ENCODE data around the gene MMP14. TPM values are rescaled to one million over a fixed set of nuclear protein-coding genes. Genes with fewer than 3 reads are reported as not detected.

Gene MMP14
- total and polyA plus RNA-seq, 2 of the 13 experiments (the other 11 are each of a cell fraction or from before 2014, with no cell fraction given), result 5.2 to 9.8 TPM

DNA sequence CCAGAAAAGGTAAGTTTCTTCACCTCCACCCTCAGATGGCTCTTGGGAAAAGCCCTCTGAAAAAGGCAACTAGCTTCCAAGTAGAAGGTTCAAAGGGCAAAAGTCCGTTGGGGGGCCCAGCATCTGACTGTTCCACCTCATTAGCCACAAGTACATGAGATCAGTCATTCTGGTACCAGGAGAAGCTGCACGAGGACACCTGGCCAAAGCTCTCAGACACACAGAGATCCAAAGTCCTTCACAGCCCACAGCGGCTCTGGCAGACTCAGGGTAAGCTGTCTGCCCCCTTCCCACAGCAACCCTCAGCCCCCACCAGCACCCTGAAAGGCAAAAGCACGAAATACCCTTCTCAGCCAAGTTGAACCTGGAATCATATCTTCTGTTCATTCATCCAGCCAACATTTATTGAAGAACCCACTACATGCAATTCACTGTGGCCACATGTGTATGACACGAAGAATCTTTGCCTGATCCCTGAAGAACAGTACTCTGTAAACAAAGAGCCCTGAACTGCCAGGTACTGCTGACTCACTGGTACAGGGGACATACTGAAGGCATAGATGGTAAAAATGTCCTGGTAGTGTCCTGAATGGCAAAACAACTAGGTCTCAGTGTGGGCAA is 40.2 kb upstream of the MMP14 start (continued):
- no peak for TF ChIP-seq ZNF646 (CRISPR knock-in tag; IDR thresholded peaks at IDR 0.05)
- no peak for TF ChIP-seq HDAC1 (CRISPR knock-in tag; IDR thresholded peaks at IDR 0.05)
- no peak for TF ChIP-seq HES4 (CRISPR knock-in tag; IDR thresholded peaks at IDR 0.05; ENCODE audit: borderline replicate concordance)
- TF ChIP-seq MYNN (CRISPR knock-in tag; IDR thresholded peaks at IDR 0.05; ENCODE audit: low read depth), result no peak
- TF ChIP-seq, protein P1, sequence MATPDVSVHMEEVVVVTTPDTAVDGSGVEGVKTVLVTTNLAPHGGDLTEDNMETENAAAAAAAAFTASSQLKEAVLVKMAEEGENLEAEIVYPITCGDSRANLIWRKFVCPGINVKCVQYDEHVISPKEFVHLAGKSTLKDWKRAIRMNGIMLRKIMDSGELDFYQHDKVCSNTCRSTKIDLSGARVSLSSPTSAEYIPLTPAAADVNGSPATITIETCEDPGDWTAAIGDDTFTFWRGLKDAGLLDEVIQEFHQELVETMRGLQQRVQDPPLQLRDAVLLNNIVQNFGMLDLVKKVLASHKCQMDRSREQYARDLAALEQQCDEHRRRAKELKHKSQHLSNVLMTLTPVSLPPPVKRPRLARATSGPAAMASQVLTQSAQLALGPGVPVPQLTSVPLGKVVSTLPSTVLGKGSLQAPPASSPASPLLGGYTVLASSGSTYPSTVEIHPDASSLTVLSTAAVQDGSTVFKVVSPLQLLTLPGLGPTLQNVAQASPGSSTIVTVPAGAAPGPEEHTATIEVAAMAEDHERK (CRISPR knock-in tag; IDR thresholded peaks at IDR 0.05; ENCODE audit: low read depth), result no peak
- TF ChIP-seq SNAPC2 (CRISPR knock-in tag; IDR thresholded peaks at IDR 0.05), result peak; percentile 71; the same call in 1 of the 2 replicates
